H1 (cell line): ENCODE measurements around the gene IQCK.

Experiments
- EGR1 ChIP-seq: IDR thresholded peaks from 2 replicates; pipeline ENCODE4 v1.6.1; 2011; ENCODE audit warnings: low read depth, low read length, borderline replicate concordance
- EZH2 ChIP-seq: fragments of 200-600 bp; sonication (generic); IDR thresholded peaks from 2 replicates; pipeline ENCODE4 v1.7.1; 2012; ENCODE audit warnings: low read depth, mild to moderate bottlenecking, moderate library complexity, low read length, inconsistent platforms; ENCODE audit not compliant: severe bottlenecking
- KDM1A ChIP-seq: fragments of 200-600, 300-600 bp; sonication (generic); IDR thresholded peaks from 2 replicates; pipeline ENCODE4 v1.7.1; 2016; ENCODE audit warnings: mild to moderate bottlenecking, low read length, borderline replicate concordance

GRCh38 chr16:19884611-19885450, 166.8 kb downstream of the IQCK start, which contains the start of gene GPRC5B:
- TF ChIP-seq EGR1 (no peak), EZH2 (no peak), KDM1A (no peak)
